Natural killer cell (primary cell): ENCODE measurements around the gene LRPAP1. TPM values are rescaled to one million over a fixed set of nuclear protein-coding genes. Genes with fewer than 3 reads are reported as not detected.
"Not testable (repeated sequence)": the region's sequence is repeated elsewhere in the genome, so short reads cannot be mapped to it uniquely, and the experiment has no call there.

Experiments
- ATAC-seq, 3 donors: fragments of 150-1000 bp in 2 of 3; fragments of 200-7000 bp in 1 of 3; cut with Tn5 transposase; 1 replicate in 1 of 3; 2 replicates in 2 of 3; pipeline ENCODE4 v1.10.0; 2021; ENCODE audit warnings: mild to moderate bottlenecking in 2 of 3, moderate library complexity in 2 of 3
- DNase-seq, 2 donors: peaks; one replicate each; pipeline versions ENCODE4 v3.0.0 to v3.0.0-alpha.2; 2013 to 2021; ENCODE audit warnings: mixed read lengths in 1 of 2
- H3K27ac ChIP-seq: one replicate; pipeline ENCODE4 v1.5.1; 2013; ENCODE audit warnings: mild to moderate bottlenecking, low read length
- H3K27me3 ChIP-seq: one replicate; pipeline ENCODE4 v1.6.1; 2013; ENCODE audit warnings: low read length; ENCODE audit not compliant: control insufficient read depth, insufficient read depth
- H3K36me3 ChIP-seq: one replicate; pipeline ENCODE4 v1.6.1; 2013; ENCODE audit warnings: low read length; ENCODE audit not compliant: control insufficient read depth, insufficient read depth
- H3K4me1 ChIP-seq: one replicate; pipeline ENCODE4 v1.6.1; 2013; ENCODE audit warnings: low read length; ENCODE audit not compliant: control insufficient read depth, insufficient read depth
- H3K4me3 ChIP-seq: one replicate; pipeline ENCODE4 v1.5.1; 2013; ENCODE audit warnings: low read length
- H3K9me3 ChIP-seq: one replicate; pipeline ENCODE4 v1.6.1; 2013; ENCODE audit warnings: low read length; ENCODE audit not compliant: control insufficient read depth, insufficient read depth
- H3K27ac Mint-ChIP-seq, 2 donors: one replicate each; pipeline ENCODE4 v1.8.0; 2022; ENCODE audit warnings: mild to moderate bottlenecking in 2 of 2, mixed read lengths in 2 of 2, moderate library complexity in 1 of 2
- H3K27me3 Mint-ChIP-seq, 2 donors: one replicate each; pipeline ENCODE4 v1.8.0; 2022; ENCODE audit warnings: low read depth in 2 of 2, mixed read lengths in 2 of 2
- H3K36me3 Mint-ChIP-seq: one replicate; pipeline ENCODE4 v1.8.0; 2022; ENCODE audit warnings: mixed read lengths
- H3K4me1 Mint-ChIP-seq, 2 donors: one replicate each; pipeline ENCODE4 v1.8.0; 2022; ENCODE audit warnings: mixed read lengths in 2 of 2
- H3K4me3 Mint-ChIP-seq: one replicate; pipeline ENCODE4 v1.8.0; 2022; ENCODE audit warnings: mild to moderate bottlenecking, moderate library complexity, mixed read lengths
- H3K9me3 Mint-ChIP-seq, 2 donors: one replicate each; pipeline ENCODE4 v1.8.0; 2022; ENCODE audit warnings: mixed read lengths in 2 of 2
- WGBS: methylation state at CpG from one replicate; pipeline ENCODE4 v1.1.7; 2013; ENCODE audit warnings: missing lambda C conversion rate; ENCODE audit not compliant: insufficient coverage; 5-methylcytosine and 5-hydroxymethylcytosine counted together
- intact Hi-C: fragments of 100-400 bp; cut with micrococcal nuclease; formaldehyde crosslinking; loops from one replicate; pipeline ENCODE4 v1.14.2; 2022
- total RNA-seq, 4 donors: library from RNA; stranded (reverse); fragments of 120-200 nt in 1 of 4; gene quantifications; one replicate each; pipeline versions ENCODE4 v1.2.3 to v1.2.4, GENCODE V29; 2013 to 2022
- TF ChIP-seq, protein P1 (sequence below): fragments of 200-600 bp; IDR thresholded peaks from one replicate; pipeline ENCODE4 v1.8.0; 2022; ENCODE audit warnings: antibody characterized with exemption

Gene LRPAP1
- total RNA-seq, 3 donors from 2014 or later (not counting 1 experiment from before 2014, with no cell fraction given), result 85.4 to 93.4 (median 87.3) TPM

DNA sequence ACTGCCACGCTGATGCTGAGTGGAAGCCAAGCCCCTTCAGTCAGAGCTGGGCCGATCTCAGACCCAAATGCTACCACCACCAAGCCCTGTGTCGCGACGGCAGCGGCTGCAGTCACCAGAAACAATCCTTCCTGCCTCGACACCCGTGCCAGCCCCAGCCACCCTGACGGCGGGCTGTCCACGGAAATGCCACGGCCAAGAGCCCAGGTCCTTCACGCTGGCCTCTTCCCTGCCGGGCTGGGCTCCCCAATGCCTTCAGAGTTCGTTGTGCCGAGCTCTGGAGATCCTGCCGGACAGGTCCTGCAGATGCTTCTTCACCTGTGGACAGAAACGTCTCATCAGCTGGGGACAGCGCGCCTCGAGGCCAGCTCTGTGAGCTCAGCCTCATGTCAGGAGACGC, 19.5 kb downstream of the LRPAP1 start:
- 94% methylated on average over 22 of the region's 22 CpGs for WGBS
- Mint-ChIP-seq H3K27ac (peak overlapping the region in 1 of 2 donors; percentile 48), H3K9me3 (no peaks in the 10 kb centered on the region), H3K36me3 (no peaks in the 10 kb centered on the region), H3K27me3 (no peaks in the 10 kb centered on the region), H3K4me3 (no peak overlapping the region), H3K4me1 (no peaks in the 10 kb centered on the region)
- DNase-seq (no peak), ATAC-seq (no peak)
- Histone ChIP-seq H3K4me3 (no peak overlapping the region), H3K4me1 (no peaks in the 10 kb centered on the region), H3K36me3 (peaks cover 86% of the 10 kb centered on the region), H3K27ac (no peak overlapping the region), H3K9me3 (no peaks in the 10 kb centered on the region), H3K27me3 (no peaks in the 10 kb centered on the region)
- TF ChIP-seq, protein P1, sequence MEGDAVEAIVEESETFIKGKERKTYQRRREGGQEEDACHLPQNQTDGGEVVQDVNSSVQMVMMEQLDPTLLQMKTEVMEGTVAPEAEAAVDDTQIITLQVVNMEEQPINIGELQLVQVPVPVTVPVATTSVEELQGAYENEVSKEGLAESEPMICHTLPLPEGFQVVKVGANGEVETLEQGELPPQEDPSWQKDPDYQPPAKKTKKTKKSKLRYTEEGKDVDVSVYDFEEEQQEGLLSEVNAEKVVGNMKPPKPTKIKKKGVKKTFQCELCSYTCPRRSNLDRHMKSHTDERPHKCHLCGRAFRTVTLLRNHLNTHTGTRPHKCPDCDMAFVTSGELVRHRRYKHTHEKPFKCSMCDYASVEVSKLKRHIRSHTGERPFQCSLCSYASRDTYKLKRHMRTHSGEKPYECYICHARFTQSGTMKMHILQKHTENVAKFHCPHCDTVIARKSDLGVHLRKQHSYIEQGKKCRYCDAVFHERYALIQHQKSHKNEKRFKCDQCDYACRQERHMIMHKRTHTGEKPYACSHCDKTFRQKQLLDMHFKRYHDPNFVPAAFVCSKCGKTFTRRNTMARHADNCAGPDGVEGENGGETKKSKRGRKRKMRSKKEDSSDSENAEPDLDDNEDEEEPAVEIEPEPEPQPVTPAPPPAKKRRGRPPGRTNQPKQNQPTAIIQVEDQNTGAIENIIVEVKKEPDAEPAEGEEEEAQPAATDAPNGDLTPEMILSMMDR, result no peak
- intact Hi-C loops, result no loop called here

DNA sequence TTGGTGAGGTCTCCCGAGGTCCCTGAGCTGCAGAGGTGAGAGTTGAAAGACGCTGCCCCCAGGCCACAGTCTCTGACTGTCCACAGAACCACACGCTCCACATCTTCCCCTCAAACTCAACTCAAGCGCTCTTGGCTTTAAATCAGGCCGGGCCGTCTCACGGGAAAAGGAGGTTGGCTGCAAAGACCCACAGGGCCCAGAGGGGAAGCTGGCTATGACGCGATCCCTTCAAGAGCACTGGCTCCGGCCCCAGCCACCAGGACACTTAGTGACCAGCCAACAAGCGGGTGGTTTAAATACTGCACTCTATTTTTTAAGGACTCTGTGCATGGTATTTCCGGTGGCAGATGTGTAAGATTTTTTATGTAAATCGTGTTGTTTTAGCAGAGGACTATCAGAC, 19.9 kb downstream of the LRPAP1 start:
- no peaks in the 10 kb centered on the region for H3K9me3 Mint-ChIP-seq
- WGBS, result over 99% methylated on average over 13 of the region's 13 CpGs
- no peaks in the 10 kb centered on the region for H3K9me3 ChIP-seq
- no peaks in the 10 kb centered on the region for H3K27me3 Mint-ChIP-seq
- no peak overlapping the region for H3K4me3 ChIP-seq
- intact Hi-C loops, result no loop called here
- H3K4me3 Mint-ChIP-seq, result no peak overlapping the region
- H3K4me1 Mint-ChIP-seq, result no peaks in the 10 kb centered on the region
- TF ChIP-seq, protein P1, result no peak
- ATAC-seq (no peak), DNase-seq (no peak)
- no peak overlapping the region for H3K27ac ChIP-seq
- H3K27me3 ChIP-seq, result no peaks in the 10 kb centered on the region
- H3K27ac Mint-ChIP-seq, result no peak overlapping the region
- no peaks in the 10 kb centered on the region for H3K4me1 ChIP-seq
- no peaks in the 10 kb centered on the region for H3K36me3 Mint-ChIP-seq
- peaks cover 85% of the 10 kb centered on the region for H3K36me3 ChIP-seq

DNA sequence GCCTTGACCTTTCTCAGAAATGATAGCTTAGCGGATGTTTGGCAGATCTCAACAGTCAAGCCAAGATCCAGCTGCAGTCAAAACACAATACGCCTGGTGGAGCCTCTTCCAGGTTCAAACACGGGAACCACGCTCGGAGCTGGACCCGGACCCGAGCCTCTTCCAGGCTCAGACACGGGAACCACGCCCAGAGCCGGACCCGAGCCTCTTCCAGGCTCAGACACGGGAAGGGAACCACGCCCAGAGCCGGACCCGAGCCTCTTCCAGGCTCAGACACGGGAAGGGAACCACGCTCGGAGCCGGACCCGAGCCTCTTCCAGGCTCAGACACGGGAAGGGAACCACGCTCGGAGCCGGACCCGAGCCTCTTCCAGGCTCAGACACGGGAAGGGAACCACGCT, 20.6 kb downstream of the LRPAP1 start:
- DNase-seq, H3K4me3 ChIP-seq, ATAC-seq, H3K4me1 ChIP-seq, intact Hi-C loops, H3K4me1 Mint-ChIP-seq, H3K27me3 Mint-ChIP-seq, H3K9me3 ChIP-seq, H3K4me3 Mint-ChIP-seq, H3K27me3 ChIP-seq, H3K27ac ChIP-seq, H3K9me3 Mint-ChIP-seq, H3K27ac Mint-ChIP-seq, H3K36me3 Mint-ChIP-seq: not testable (repeated sequence)
- H3K36me3 ChIP-seq, result peaks cover 84% of the 10 kb centered on the region
- WGBS, result over 99% methylated on average over 15 of the region's 27 CpGs

DNA sequence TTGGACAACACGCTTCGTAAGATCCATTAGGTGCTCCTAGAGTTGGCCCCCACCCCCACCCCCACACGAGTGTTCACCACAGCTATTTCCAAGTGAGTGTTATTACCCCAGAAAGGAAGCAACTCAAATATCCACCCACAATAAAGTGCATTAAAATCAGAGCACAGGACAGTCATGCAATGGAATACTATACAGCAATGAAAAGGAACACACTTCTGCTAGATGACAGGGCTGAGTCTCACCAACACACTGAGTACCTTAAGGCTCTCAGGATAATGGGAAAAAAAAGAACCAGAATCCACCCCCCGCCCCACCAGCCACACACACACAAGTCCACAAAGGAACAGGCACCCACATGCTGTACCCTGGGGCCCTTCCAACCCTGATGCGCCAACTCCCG, 21.0 kb downstream of the LRPAP1 start:
- Mint-ChIP-seq H3K4me3 (no peak overlapping the region), H3K4me1 (no peaks in the 10 kb centered on the region), H3K9me3 (no peaks in the 10 kb centered on the region), H3K27ac (no peak overlapping the region), H3K27me3 (no peaks in the 10 kb centered on the region), H3K36me3 (no peaks in the 10 kb centered on the region)
- intact Hi-C loops, result no loop called here
- WGBS, result 98% methylated on average over 6 of the region's 6 CpGs
- TF ChIP-seq, protein P1, result no peak
- Histone ChIP-seq H3K27ac (no peak overlapping the region), H3K27me3 (no peaks in the 10 kb centered on the region), H3K4me1 (no peaks in the 10 kb centered on the region), H3K4me3 (no peak overlapping the region), H3K9me3 (no peaks in the 10 kb centered on the region), H3K36me3 (peaks cover 81% of the 10 kb centered on the region)
- ATAC-seq, result no peak
- no peak for DNase-seq
